Bone marrow (tissue), 2 donors: ENCODE results near the gene WDR20.
A peak's percentile ranks its signal among the peaks of the same experiment; 100 is the strongest.
"Not testable (repeated sequence)": the region's sequence is repeated elsewhere in the genome, so short reads cannot be mapped to it uniquely, and the experiment has no call there.

Source experiments
- DNase-seq, 2 donors: peaks; one replicate each; lab custom pipeline; 2025; lab: John Stamatoyannopoulos, UW

WDR20 gene

GRCh38 chr14:102131741-102132140, 8.0 kb upstream of the WDR20 start:
- no peak for DNase-seq

DNA sequence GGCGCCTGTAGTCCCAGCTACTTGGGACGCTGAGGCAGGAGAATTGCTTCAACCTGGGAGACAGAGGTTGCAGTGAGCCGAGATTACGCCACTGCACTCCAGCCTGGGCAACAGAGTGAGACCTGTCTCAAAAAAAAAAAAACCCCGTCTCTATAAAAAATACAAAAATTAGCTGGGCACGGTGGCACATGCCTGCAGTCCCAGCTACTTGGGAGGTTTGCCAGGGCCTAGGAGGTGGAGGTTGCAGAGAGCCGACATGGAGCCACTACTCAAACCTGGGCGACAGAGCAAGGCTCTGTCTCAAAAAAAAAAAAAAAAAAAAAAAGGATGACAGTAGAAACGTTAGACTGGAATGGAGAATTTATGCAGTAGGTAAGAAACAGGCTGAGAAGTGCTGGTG, 5.7 kb upstream of the WDR20 start:
- not testable (repeated sequence) for DNase-seq

DNA sequence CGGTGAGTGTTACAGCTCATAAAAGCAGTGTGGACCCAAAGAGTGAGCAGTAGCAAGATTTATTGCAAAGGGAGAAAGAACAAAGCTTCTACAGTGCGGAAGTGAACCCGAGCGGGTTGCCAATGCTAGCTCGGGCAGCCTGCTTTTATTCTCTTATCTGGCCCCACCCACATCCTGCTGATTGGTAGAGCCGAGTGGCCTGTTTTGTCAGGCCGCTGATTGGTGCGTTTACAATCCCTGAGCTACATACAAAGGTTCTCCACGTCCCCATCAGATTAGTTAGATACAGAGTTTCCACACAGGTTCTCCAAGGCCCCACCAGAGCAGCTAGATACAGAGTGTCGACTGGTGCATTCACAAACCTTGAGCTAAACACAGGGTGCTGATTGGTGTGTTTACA, 5.0 kb upstream of the WDR20 start:
- not testable (repeated sequence) for DNase-seq

DNA sequence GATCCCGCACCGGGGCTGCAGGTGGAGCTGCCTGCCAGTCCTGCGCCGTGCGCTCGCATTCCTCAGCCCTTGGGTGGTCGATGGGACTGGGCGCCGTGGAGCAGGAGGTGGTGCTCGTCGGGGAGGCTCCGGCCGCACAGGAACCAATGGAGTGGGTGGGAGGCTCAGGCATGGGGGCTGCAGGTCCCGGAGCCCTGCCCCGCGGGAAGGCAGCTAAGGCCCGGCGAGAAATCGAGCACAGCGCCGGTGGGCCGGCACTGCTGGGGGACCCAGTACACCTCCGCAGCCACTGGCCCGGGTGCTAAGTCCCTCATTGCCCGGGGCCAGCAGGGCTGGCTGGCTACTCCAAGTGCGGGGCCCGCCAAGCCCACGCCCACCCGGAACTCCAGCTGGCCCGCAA, 4.2 kb upstream of the WDR20 start:
- not testable (repeated sequence) for DNase-seq

DNA sequence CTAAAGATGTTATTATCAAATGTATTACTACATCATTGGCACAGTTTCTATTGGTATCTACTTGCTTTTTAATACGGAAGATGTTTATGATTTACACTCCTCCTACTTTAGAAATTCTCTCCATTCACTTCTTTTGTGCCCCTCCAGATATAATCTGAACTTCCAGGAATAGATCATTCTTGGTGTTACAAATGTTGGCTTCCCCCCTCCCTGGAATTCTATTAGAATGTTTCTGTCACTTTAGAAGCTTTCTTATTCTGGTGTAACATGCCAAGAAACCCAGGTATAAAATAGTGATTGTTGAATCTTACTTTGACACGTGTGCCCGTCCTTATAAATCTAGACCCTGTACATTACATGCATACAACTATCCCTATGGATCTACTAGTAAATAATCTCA, 1.2 kb upstream of the WDR20 start:
- DNase-seq: no peak

- peak in 1 of 2 donors; percentile 32 for DNase-seq
Observed at GRCh38 chr14:102138961-102139285, 774 bp upstream of the WDR20 start.

GRCh38 chr14:102140027-102140749, 491 bp downstream of the WDR20 start:
- peak in 1 of 2 donors; percentile 55 for DNase-seq

DNA sequence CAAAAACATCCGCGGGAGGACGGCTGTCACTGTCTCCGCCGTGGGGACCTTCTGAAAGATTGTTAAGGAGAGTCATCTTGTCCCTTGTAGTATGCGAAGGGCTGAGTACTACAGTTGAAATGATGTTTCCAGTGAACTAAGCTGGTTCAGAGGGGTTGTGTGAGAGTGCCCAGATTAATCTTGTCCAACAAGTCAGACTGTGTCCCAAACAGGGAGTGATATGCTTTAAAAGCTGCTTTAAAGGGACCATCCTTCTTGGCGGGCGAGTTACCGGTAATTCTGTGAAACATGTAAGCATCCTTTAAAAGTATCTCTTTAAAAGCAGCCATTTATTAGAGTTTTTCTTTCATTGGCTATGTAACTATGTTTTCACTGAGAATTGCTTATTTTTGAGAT, 1.1 kb downstream of the WDR20 start:
- DNase-seq: no peak

- no peak for DNase-seq
Observed at GRCh38 chr14:102141797-102142196, 2.1 kb downstream of the WDR20 start.

- DNase-seq: no peak
Observed at GRCh38 chr14:102144914-102145313, 5.2 kb downstream of the WDR20 start.

- no peak for DNase-seq
Observed at GRCh38 chr14:102145395-102145794, 5.7 kb downstream of the WDR20 start.

- no peak for DNase-seq
Observed at GRCh38 chr14:102146423-102146822, 6.7 kb downstream of the WDR20 start.

GRCh38 chr14:102150083-102150482, 10.4 kb downstream of the WDR20 start:
- no peak for DNase-seq

DNA sequence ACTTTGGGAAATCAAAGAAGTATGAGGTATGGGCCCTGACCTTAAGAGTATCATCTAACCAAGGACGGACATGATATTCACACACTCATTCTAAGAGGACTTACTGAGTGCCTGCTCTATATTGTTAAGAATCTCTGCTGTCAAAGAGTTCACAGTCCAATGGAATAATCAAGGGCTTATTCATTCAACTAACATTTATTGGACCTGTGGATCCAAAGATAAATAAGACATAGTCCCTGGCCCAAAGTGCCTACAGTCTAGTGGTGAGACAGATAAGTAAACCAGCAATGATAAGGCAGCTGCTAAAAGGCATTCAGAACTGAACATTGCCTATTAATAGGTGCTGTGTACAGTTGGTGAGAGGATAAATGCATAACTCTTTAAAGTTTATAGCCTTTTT, 11.0 kb downstream of the WDR20 start:
- no peak for DNase-seq

GRCh38 chr14:102151411-102151810, 11.7 kb downstream of the WDR20 start:
- not testable (repeated sequence) for DNase-seq

- no peak for DNase-seq
Observed at GRCh38 chr14:102154121-102154520, 14.4 kb downstream of the WDR20 start.

DNA sequence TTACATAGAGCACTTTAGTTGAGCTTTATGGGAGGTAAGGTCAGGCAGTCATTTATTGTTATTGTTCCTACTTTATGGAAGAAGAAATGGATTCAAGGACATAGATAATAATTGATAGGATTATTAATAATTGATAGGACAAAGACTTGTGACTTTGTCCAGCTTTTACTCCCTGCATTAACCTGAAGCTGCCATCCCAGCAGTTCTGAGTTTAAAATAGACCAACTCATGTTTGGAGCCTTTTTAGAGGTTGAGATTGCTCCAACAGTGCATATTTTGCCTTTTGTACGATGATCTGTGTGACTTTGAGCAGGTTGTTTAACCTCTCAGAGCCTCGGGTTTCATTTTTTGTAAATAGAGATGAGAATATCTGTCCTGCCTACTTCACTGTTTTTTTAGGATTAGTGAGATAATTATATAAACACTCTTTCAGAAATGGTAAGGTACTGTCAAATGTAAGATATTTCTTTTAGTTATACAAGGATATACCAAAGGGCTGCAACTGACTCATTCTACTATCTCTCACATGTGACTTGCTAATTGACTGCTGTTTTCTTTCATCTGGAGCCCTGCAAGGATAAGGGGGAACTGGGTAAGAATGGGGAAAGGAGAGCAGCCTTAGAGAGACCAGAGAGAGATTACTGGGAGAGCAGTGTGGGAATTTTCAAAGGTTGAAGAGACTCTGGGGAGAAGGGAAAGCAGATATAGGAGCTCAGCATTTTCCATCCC, 15.3 kb downstream of the WDR20 start:
- no peak for DNase-seq

DNA sequence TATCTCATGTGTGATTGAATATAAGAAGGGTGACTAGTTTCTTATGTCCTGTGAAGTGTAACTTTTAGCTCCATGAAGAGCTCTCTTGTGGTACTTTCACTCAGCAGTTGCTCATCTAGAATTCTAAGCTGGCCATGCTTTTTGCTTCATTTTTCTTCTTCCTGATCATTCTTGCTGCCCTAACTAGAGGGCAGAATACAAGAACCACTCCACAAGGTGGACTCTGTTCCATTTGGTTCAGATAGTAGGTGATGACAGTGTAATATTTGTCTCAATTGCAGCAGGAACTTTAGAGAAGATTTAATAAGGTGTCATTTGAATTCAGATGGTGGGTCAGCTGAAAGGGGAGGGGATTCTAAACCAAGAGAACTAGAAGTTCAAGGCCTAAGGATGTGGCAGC, 17.6 kb downstream of the WDR20 start:
- no peak for DNase-seq

- DNase-seq: no peak
Observed at GRCh38 chr14:102158797-102159196, 19.1 kb downstream of the WDR20 start.

- DNase-seq: no peak
Observed at GRCh38 chr14:102159841-102160240, 20.1 kb downstream of the WDR20 start.

DNA sequence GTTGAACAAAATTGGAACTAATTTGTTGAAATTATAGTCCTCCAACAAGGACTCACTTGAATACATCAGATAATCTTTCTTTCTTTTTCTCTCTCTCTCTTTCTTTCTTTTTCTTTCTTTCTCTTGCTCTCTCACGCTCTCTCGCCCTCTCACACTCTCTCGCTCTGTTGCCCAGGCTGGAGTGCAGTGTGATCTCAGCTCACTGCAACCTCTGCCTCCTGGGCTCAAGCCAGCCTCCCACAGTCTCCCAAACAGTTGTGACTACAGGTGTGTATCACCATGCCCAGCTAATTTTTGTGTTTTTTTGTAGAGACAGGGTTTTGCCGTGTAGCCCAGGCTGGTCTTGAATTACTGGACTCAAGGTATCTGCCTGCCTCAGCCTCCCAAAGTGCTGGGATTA, 22.8 kb downstream of the WDR20 start:
- no peak for DNase-seq

DNA sequence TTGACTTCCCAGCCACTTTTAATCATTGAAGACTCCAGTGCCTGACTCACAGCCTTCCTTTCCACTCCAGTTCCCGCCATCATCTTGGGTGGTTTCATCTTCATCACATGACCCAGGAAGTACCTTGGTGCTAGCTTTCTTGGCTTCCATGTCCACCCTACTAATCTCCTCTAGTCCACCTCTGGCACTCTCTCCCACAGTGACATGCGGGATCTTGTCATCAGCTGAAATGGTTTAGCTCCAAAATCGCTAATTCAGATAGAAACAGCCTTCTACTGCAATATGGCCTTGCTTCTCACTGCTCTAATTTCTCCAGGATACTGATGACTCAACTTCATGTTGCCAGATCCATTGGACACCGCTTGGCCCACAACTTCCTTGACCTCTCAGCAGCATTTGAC, 24.5 kb downstream of the WDR20 start:
- peak in 1 of 2 donors; percentile 38 for DNase-seq

DNA sequence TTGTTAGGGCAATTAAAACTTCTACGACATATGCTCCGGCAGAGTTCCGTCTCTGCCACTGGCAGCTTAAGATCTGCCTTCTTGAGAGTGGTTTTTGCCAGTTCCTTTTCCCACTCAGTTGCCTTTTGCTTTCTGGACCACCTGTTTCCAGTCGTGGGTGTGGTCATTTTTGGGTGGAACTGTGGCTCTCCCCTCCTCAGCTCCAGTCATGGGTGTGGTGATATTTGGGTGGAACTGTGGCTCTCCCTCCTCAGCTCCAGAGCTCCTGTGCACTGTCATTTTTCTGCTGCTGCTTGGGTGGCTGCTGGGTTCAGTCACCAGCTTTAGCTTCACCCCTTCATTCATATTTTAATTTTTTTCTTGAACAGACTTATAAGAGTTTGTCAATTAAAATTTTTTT, 25.3 kb downstream of the WDR20 start:
- DNase-seq: no peak

DNA sequence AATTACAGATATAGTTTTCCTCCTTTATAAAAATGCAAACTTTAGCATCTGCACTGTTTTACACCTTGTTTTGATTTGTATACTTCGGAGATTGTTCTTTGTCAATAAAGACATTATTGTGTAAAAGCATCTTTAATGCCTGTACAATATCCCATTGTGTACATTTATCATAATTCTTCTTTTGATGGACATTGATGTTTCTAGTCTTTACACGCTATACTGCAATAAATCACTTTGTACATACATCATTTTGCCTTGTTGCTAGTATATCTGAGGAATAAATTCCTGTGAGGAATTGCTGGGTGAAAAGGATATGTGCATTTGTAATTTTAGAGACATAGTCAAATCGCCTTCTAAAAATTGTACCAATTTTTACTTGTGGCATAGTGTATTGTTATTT, 30.4 kb downstream of the WDR20 start:
- DNase-seq: no peak
